ENCODE results near the gene KCNA2.
A peak's percentile ranks its signal among the peaks of the same experiment; 100 is the strongest.

Gene KCNA2

GRCh38 chr1:110628323-110629105 is 22.4 kb upstream of the KCNA2 start:
- DNase-seq (ENCODE audit: low spot score) (no peak), FAIRE-seq (no peak)

DNA sequence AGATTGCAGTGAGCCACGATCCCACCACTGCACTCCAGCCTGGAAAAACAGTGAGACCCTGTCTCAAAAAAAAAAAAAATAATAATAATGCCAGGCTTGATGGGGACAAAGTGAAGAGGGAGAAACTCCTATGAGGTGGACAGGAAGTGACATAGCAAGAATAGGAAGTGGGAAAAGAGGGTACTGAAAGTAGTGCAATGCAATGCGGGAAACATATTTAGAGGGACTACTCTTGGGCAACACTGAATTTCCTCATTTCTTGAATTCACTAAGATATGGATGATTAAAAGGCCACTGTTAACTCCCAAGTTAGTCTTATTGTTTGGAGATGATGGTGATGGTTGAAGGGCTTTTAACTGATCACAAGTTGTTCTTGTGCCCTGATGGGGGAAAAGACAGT is 21.6 kb upstream of the KCNA2 start:
- DNase-seq (ENCODE audit: low spot score) (no peak), FAIRE-seq (no peak)

DNA sequence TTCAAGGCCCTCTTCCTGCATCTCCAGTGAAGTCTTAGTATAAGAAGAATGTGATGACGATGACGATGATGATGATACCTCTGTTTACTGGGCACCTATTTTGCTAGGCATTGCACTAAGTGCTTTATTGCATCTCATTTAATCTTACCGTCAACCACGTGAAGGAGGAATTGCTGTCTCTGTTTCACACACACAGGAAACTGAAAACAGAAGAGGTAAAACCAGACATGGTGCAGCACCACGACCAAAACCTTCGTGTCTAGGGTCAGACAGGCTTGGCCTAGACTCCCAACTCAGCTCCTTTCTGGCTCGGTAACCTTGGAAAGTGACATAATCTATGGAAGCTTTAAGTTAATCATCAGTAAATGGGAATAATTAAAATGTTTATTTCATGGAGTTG is 20.7 kb upstream of the KCNA2 start:
- no peak for DNase-seq (ENCODE audit: low spot score)
- FAIRE-seq, result no peak

- FAIRE-seq, result no peak
- no peak for DNase-seq (ENCODE audit: low spot score)
Observed at GRCh38 chr1:110620686-110621085, 14.5 kb upstream of the KCNA2 start.

GRCh38 chr1:110620250-110620615 is 14.1 kb upstream of the KCNA2 start:
- no peak for DNase-seq (ENCODE audit: low spot score)
- no peak for FAIRE-seq

DNA sequence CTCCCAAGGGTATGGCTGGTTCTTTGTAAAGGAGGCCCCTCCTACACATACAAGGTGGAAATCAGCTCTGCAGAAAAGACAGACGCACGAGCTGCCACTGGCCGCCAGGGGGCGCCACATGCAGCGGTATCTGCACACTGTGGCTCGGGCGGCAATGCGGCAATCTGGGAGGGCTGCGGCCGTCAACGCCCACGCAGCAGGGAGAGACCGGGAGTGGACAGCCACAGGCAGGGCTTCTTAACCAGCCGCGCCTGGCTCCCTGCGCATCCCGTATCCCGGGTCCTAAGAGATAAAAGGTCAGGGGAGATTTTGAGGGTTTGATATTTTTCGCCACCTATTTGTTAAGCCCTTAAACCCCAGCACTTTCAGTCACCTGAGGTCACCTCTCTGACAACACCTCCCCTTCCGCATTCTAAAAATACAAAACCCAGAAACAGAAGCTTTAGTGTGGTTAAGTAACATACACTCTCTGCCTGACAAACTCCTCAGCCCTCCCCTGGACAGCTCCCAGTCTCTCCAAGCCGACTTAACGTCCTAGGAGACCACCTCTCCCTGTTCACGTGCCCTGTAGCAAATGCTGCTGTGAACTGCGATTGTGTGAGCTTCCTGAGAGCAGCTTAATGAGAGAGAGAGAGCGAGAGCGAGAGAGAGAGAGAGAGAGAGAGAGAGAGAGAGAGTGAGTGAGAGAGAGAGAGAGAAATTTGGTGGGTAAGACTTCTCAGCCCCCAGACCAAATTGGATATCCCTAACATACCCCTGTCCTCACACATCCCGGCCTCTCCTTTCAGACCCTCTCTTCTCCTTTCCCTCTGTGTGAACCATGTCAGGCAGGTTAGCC is 13.5 kb upstream of the KCNA2 start:
- no peak for FAIRE-seq
- DNase-seq (ENCODE audit: low spot score), result peak; percentile 64

- FAIRE-seq, result no peak
- DNase-seq (ENCODE audit: low spot score), result no peak
Observed at GRCh38 chr1:110618668-110619067, 12.5 kb upstream of the KCNA2 start.

DNA sequence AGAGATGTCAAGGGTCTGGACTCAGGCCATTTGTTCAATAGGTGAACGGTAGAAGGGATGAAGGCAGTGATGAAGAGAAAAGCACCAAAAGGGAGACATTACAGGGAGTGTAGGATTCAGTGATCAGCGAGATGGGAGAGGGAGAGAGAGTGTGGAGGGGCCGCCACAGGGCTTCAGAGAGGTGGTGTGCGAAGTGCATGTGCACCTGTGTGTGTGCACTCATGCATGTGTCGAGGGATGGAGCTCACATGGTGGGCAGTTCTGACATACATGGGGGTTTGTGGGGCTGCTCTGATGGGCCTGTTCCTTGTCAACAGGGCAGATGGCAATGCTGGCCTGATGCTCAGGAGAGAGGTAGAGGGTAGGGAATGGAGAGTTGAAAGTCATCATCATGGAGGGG is 11.4 kb upstream of the KCNA2 start:
- no peak for DNase-seq (ENCODE audit: low spot score)
- FAIRE-seq, result no peak

GRCh38 chr1:110617116-110617515 is 11.0 kb upstream of the KCNA2 start:
- FAIRE-seq (no peak), DNase-seq (ENCODE audit: low spot score) (no peak)

- peak; percentile 30 for FAIRE-seq
- DNase-seq (ENCODE audit: low spot score), result peak; percentile 64
Observed at GRCh38 chr1:110616587-110616986, 10.4 kb upstream of the KCNA2 start.

DNA sequence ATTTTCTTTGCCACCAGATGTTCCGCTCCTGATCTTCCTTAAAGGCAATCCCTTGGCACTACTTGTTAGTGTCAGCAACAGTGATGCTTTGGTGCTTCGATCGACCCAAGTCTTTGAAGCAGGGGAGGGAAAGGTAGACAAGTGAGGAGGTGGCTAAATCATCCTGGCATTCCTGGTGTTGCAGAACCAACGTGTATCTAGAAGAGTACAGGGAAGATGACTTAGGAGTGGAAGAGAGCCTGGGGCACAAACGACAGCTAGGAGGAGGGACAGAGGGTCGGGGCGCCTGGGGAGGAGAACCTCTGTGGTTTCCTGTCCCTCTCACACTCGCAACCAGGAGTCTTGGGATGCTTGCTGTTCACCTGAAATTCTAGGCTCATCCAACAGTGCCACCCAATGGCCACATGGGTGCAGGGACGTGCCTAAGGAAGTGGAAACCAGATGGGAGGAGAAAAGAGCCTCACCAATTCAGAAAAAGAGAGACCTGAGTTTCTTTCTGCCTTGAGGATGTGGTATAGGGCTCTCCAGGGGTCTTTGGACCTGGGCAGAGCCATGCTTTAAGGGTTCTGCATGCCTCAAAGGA is 9.5 kb upstream of the KCNA2 start:
- no peak for FAIRE-seq

DNA sequence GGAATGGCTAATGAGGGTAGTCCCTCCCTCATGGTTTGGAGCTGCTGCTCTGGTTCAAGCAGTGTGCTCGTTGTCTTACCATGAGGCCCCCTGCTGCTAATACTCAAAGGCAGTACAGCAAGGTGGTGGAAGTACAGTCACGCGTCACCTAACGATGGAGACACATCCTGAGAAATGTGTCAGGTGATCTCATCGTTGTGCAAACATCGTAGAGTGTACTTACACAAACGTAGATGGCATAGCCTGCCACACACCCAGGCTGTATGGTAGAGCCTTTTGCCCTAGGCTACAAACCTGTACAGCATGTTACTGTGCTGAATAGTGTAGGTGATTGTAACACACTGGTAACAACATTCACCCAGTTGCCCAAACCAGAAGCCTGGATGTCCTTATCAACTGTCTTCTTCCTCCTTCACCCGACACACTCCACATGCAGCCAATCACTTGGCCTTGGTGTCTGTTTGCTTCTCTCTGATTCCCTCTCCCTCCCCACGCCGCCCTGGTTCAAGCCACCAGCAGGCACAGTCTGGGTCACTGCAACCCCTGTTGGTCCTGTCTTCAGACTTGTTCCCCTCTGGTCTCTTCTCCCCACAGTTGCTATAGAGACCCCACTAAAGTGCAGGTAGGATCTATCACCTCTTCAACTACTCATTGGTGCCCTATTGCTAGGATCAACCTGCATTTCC is 6.0 kb upstream of the KCNA2 start:
- no peak for FAIRE-seq
- no peak for DNase-seq (ENCODE audit: low spot score)

More for the DNA sequence above, 9.5 kb upstream of the KCNA2 start:
- DNase-seq (ENCODE audit: low spot score), result peak; percentile 48

- DNase-seq (ENCODE audit: low spot score) (no peak), FAIRE-seq (no peak)
Observed at GRCh38 chr1:110610696-110611286, 4.6 kb upstream of the KCNA2 start.

- no peak for FAIRE-seq
Observed at GRCh38 chr1:110610084-110610483, 3.9 kb upstream of the KCNA2 start.

GRCh38 chr1:110608247-110608646 is 2.1 kb upstream of the KCNA2 start:
- no peak for DNase-seq (ENCODE audit: low spot score)
- FAIRE-seq, result no peak

More at GRCh38 chr1:110610084-110610483, 3.9 kb upstream of the KCNA2 start:
- DNase-seq (ENCODE audit: low spot score), result no peak

DNA sequence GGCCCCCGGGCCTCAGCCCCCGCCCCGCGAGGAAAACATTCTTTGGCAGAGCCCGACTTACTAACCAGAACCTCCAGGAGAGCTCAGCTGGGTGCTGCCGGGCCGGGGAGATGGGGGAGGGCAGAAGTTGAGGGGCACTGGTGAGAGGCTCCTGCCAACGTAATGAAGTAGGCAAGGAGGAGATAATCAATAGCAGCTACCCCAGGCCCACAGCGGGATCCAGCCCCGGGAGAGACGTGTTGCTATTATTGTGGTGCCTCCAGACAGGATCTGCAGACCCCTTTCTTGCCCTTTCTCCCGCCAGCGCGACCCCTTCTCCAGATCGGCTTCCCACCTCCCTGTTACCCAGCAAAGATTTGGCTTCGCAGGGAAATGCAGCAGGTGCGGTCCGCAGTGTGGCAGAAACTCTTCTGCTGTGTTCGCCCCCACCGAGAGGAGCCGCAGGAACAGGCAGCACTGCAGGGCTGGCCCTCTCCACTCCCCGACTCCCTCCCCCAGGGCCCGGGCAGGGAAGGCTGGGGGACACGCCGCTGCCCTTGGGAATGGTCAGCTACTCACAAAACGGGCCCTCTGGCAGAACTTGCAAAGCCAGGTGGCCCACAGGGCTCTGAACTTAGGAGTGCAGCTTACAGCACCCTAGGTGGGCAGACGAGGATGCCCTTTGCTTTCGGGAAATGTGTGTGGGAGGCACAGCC is 1.5 kb upstream of the KCNA2 start:
- no peak for DNase-seq (ENCODE audit: low spot score)

GRCh38 chr1:110606657-110607535 is 738 bp upstream of the KCNA2 start:
- FAIRE-seq (no peak), DNase-seq (ENCODE audit: low spot score) (no peak)

More for the DNA sequence above, 1.5 kb upstream of the KCNA2 start:
- FAIRE-seq, result no peak

DNA sequence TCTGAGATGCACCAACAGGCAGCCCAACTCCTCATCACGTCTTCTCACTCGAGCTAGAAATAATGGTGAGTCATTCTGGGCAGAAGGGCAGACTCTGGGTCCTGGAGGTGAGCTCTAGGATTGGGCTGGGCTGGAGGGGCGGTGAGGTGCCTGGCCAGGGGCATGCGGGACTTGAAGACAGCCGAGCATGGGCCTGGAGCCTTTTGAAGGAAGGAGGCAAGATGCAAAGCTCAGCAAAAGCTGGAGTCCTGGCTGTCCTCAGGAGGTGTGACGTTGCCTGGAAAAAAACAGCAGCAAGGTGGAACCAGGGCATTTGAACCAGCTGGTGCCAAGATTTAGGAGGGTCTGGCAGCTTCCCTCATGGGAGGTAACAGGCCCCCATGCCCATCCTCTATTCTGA is 712 bp downstream of the KCNA2 start:
- DNase-seq (ENCODE audit: low spot score) (no peak), FAIRE-seq (no peak)

- DNase-seq (ENCODE audit: low spot score) (no peak), FAIRE-seq (no peak)
Observed at GRCh38 chr1:110604586-110605148, 1.5 kb downstream of the KCNA2 start.

All from RCC 7860 (cell line).